GM12892 (cell line): ENCODE data around the gene LPAR6.

Experiments used
- POLR2A ChIP-seq: IDR thresholded peaks from 2 replicates; pipeline ENCODE4 v1.6.1; 2011; ENCODE audit warnings: low read depth, low read length, control low read depth
- POLR2AphosphoS5 ChIP-seq: IDR thresholded peaks from 2 replicates; pipeline ENCODE4 v1.6.1; 2011; ENCODE audit warnings: low read depth, low read length, control low read depth
- TAF1 ChIP-seq: IDR thresholded peaks from 2 replicates; pipeline ENCODE4 v1.6.1; 2011; ENCODE audit warnings: low read depth, mild to moderate bottlenecking, control low read depth, low read length, borderline replicate concordance

- TF ChIP-seq POLR2AphosphoS5: no peak
- no peak for TF ChIP-seq POLR2A
- TF ChIP-seq TAF1: no peak
These were observed 19.7 kb downstream of the LPAR6 start for GRCh38 chr13:48393030-48393697.
